Stimulated activated CD4-positive, alpha-beta T cell treated with anti-CD3 and anti-CD28 coated beads, TNF-alpha, amount 100 ng/mL, for 4 hours (primary cell): ENCODE results near the gene PEMT.

Source experiments
- DNase-seq, 3 experiments: peaks; one replicate each; pipeline ENCODE4 v3.0.0-alpha.2; 2020; ENCODE audit warnings: low read depth in 3 of 3

The PEMT gene

DNA sequence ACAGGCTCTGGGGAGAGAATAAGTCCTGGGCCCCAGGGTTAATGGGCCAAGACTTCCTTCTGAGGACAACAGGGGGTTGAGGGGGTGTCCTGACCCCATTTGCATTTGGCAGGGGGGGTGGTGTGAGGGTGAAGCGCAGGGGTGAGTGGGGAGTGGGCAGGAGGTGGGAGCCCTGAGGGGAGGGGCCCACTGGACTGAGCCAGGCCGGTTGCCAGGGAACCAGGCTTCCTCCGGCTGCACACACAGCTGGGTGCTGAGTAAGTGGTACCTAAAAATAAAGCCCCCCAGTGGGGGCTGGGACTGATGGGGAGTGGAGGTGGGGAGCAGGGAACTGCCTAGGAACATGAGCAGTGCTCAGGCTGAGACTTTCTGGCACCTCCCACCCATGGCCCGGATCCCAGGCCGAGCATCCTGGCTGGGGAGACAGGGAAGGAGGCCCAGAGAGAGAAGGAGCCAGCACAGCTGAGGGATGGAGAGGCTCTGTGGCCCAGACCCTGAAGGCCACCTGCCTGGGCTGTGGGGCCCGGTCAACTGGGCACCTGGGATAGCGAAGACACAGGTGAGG, 87.9 kb downstream of the PEMT start:
- DNase-seq: no peak

DNA sequence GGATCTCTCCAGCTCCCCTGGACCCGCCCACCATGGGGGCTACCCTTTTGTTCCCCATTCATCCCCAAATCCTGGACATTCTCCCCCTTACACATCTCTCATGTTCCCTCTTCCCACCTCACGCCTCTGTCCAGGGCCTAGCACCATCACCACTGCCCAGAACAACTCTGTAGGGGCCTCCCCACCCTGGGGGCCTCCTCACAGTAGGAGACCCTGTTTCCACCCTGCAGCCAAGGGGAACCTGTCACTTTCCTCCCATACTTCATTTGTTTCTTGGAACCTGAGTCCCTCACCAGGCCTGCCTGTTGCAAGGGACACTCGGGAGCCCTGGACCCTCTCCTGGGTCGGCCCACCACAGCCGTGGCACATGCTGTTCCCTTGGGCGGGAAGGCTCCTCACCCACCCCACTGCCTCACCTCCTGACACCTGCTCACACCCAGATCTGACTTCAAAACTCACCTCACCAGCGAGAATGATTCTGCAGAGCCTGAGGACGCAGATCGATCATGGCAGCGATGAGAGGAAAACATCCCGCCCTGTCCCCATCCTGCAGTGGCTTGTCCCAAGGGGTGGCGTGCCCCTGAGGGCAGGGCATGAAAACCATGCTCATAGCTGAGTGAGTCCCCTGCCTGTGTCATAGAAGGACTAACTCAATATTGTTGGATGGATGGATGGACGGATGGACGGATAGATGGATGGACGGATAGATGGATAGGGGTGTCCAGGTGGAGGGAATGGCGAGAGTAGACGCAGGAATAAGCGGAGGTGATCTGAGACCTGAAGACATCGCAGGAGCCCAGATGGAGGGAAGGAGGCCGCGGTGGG, 88.6 kb downstream of the PEMT start:
- DNase-seq: no peak

DNA sequence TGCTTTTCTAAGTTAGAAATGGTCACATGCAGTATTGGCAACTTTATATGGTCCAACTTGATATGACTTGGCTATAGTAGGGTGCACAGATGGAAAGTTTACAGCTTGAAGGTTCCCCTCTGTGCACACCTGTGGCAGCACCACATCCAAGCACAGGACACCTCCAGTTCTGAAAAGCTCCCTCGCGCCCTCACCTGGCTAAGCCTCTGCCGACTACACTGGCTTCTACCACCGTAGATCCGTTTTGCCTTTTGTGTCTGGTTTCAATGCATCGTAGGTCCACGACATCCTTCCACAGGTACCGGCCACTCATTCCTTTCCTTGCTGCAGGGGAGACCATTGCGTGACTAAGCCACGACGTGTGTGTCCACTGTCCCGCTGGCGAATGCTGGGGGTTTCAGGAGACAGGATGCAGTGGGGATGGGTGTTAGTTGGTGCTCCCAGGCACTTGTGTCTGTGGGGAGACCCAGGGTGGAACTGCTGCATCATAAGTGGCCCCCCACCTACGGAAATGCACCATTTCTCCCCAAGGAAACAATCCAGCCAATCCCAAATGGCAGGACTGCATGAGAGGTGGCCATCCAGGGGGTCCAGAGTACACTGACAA, 90.4 kb downstream of the PEMT start:
- DNase-seq: no peak

DNA sequence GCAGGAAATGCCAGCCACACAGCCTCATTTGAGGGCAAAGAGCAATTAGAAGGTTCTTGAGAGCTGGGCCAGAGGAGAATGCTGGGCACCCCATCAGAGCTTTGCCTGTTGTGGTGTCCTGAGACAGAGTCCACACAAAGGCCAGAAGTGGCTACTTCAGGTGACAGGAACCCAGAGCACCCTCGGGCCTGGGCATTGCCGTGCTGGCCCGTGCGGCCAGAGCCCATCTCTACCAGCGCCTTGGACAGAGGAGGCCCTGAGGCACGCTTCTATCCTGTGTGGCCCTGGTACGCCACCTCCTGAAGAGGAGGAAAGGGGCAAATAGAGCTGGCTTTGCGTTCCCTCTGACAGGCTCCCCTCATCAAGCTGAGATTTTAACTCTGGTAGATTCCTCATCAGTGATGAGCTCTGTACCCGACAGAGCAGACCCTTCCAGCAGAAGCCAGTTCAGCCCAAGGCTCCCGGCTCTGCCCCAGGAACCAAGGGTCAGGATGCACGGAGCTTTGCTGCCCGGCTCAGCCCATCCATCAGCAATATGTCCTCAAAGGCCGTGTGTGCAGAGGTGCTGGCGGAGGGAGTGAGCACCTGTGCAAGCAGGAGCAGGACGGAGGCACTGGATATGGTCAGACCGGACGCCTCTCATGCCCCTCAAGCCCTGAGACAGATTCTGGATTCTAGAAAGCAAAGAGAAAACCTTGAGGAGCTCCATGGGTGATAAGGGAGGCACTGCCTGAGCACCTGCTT, 91.9 kb downstream of the PEMT start:
- DNase-seq: no peak

DNA sequence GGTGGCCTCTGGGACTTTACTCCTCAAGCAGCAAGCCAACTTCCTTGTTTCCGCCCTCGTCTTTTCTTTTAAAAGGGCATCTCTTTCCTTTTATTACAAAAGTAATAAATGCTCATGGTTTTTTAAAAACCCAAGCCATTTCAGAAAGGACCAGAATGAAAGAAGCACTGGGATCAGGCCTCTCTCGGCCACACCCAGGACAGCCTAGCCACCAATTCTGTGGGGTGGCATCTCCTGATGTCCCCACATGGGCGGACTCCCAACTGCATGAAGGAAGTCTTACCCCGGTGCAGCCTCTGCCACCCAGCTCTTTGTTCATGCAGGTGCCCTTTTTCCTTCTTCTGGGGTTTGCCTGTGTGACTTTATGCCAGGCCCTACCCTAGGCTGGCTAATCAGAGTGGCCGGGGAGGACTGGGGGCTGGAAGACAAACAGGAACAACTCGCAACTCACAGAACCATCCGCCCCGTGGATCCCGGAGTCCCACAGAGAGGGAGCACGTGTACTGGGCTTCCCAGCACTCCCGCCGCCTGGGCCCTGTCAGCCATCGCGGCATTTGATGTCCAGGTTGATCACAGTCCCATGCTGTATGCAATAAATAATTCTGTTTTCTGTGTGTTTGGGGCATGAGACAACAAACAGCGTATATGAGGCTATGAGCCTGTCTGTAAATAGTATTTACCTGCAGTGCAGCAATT, 92.8 kb downstream of the PEMT start:
- no peak for DNase-seq

DNA sequence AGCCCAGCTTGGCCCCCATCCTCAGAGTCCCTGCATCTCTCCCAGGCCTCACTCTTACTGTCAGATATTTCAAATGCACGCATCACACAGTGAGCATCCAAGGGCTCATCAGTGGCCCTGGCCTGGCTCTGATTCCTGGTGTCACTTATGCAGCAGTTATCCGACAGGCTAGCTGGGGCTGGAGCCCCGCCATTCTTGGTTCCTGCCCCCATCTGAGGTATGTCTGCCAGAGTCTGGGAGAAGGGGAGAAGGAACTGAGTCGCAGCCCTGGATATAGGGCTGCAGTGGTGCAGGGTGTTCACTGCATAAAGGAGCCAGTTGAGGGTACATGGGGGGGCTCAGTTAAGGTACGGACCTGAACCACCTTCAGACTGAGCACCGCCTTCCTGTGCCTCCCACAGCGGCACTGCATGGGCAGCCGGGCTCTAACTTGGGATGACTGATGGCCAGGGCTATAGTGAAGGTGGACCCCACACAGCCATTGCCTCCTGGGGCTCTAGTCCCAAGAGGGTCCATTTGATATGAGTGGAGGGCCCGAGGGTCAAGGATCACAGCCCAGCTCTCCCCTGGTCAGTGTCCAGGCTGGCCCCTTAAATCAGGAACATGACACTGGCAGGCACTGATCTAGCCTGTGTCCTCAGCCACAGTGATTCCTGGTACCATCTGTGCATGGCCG, 93.5 kb downstream of the PEMT start:
- no peak for DNase-seq

DNA sequence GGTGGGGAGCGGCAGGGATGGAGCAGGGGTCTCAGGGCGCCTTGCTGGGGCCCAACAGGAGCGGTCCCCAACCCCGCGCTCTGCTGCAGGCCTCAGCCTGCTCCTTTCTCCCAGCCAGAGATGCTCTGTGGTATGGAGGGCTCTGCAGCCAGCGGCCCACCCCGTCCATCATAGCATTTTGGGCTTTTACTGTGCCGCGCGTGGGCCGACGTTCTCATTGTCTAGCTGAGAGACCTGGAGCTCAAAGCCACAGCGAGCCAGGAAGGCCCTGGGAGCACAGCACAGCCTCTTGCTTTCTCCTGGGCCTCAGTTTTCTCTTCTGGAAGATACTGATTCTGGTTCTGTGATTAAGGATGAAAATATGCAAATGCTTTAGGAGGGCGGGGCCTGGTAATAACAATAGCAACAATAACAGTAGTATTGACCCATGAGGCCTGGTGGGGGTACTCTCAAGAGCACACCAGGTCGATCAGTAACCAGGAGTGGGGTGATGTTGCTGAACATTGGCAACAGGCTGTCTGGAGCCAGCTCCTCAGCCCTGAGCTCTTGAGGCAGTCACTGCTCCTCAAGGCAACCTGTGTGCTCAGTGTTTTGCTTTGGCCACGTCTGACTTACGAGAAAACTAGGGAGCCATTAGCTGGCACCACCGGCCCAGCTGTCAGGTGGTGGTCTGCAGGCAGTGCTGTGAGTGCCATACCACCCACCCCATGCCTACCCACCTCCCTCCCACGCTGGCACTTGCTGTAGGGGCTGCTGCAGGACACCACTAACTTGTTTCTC, 94.3 kb downstream of the PEMT start:
- no peak for DNase-seq

DNA sequence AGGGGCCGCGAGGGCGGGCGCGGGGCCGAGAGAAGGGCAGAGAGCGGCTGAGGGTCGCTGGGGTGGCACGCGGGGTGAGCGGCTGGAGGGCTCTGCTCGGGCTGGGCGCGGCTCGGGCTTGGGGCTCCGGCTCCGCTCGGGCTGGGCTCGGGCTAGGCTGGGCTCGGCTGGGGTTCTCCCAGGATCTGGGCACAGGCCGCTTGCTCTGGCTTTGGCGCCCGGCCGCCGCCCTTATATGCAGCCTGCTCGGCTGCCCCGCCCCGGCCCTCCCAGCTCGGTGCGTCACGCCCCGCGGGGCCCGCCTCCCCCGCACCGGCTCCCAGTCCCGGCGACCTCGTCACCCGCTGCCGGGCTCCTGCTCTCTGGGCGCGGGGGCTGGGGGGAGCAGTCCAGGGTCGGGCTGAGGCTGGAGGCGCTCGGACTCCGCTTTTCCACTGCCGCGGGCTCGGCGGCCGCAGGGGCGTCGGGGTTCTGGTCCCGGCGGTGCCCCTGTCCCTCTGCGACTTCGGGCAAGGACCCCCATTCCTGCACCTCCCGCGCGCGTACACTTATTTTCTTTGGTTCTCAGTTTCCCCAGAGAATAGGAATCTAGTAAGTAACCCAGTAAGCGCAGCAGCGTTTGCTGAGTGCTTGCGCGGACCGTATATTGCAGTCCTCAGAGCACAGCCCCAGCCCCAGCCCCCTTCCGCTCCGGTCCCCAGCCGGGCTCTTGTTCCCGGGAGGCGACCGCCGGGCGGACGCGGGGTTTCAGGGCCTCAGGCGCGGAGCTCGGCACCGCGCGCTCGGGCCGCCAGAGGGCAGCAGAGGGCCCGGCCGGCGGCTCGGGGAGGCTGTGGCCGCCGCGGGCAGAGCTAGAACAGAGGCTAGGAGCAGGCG, 95.1 kb downstream of the PEMT start, which contains the start of gene RASD1:
Gene RASD1 (minus strand): TSS at position 207 of the 876 bp plus-strand sequence. CDS start 214 bp downstream, outside the sequence.
- DNase-seq: peak; percentile 66 to 75 (median 70)

DNA sequence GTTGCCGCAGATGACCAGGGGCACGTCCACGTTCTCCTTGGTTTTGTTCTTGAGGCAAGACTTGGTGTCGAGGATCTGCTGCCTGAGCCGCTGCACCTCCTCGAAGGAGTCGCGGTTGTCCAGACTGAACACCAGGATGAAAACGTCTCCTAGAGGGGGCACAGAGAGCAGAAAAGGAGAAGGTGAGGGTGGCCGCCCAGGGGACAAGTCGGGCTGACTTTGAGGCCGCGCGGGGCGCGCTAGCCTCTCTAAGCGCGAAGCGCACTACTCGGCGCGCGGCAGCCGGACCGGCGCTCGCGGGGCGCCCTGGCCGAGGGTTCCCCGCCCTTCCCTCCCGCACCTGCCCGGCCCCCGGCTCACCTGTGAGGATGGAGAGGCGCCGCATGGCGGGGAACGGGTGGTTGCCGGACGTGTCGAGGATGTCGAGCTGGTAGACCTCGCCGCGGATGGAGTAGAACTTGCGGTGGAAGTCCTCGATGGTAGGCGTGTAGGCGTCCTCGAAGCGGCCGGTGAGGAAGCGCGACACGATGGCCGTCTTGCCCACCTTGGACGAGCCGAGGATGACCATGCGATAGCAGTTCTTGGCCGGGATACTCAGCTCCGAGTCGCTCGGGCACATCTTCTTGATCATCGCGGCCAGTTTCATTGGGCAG, 95.8 kb downstream of the PEMT start:
- DNase-seq: peak in 1 of 3 experiments; percentile 13

DNA sequence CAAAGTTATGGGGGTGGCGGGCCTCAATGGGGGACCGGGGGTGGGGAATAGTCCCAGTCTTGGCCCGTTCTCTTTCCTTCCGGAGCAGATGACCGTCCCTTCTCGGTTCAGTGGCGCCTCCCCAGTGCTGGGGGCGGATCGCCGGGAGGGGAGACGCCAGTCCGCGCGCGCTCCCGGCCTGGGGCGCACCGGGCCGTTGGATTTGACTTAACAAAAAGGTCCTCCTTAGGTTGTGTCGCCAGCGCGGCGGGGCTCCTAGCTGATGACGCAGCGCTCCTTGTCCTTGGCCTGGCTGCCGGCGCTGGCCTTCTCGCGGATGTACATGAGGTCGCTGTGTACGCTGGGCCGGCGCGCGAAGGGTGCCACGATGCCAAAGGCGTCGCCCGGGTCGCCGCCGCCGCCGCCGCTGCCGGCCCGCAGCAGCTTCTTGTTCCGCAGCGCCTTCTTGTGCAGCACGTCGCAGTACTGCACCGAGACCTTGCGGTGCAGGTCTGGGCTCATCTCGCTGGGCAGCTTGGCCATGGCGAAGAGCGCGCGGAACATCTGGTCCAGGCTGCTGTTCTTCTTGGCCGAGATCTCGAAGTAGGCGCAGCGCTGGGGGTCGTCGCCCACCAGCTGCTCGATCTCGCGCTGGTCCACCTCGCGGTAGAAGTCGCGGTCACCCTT, 96.5 kb downstream of the PEMT start:
- no peak for DNase-seq

DNA sequence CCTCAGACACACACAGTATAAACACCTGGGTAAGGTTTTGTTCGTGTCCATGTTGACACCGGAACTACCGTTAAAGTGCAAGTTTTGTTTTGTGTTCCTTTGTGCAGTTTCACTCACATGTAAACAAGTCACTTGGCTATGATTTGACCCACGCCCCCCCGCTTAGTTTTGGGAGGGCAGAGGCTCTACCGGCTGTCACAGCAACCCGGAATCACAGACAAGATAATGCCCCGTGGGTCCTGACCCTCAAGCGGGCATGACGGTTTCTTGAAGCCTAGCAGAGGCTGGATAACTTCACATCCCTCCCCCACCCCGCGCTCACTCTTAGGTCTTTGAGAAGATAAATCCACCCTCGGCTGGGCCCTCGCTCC, 97.0 kb downstream of the PEMT start:
- no peak for DNase-seq

DNA sequence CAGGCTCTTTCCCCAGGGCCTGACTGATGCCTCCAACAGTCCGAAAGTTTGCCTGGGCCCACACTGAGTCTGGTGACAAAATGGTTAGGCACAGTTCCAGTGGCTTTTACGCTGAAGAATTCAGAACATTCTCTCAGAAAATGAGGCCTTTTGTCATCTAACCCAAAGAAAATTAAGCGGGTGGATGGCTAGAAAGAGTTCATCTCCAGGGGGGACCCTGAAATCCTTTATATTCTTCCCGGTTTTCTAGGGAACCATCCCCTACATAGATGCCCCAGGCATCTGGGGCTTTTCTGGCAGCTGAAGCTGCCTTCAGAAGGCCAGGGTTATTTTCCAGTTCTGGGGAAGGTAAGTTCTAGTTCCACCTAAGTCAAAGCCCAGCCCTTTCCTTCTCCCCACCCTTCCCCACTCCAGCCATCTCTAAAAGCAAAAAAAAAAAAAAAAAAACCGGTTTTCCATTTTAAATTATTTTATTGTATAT, 97.5 kb downstream of the PEMT start:
- DNase-seq: no peak

DNA sequence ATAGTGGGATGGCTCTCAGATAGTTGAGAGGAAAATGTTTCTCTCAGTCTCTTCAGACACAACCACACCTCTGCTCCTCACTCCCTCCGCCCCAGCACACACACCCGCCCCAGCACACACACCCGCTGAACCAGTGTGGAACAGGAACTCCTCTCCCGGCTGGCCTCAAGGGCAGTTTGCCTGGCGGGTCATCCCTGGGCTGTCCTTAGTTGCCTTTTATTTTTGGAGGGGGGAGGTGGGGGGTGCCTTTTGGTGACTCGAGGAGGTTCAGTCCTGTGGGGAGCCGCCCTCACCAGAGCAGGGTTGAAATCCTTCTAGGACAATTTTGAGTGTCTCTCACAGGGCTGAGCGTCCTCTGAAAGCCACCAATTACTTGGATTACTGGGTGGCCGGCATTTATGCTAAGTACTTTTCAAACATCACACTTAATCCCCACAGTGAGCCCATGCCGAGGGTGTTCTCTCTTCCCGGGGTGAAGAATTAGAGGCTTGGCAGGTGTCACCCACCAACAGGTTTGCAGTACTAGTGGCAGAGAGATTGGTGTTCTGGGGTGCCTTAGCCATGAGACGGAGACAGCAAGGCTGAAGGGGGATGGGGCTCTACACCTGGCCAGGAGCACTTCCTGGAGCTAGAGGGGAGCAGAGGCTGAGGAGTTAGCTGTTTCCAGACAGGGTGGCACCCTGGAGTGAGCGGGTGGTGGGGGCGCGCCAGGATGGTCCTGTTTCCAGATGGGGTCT, 98.1 kb downstream of the PEMT start:
- DNase-seq: no peak

DNA sequence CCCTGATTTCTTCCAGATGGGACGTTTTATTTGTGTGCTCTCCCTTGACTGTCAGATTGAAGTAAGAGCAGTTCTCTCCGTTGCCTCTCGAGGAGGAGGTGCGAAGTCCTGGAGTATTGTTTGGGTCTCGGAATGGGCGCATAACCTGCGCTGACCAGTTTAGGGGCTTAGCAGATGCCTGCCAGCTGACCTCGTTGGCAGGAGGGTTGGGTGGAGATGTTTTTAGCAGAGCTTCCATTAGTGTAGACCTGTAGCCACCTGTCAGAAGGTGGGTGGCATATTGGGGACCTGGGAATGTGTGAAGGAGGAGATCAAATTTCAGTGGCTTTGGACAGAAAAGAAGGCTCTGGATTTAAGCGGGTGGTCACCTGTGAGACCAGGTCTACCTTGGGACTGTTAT, 98.9 kb downstream of the PEMT start:
- DNase-seq: no peak

DNA sequence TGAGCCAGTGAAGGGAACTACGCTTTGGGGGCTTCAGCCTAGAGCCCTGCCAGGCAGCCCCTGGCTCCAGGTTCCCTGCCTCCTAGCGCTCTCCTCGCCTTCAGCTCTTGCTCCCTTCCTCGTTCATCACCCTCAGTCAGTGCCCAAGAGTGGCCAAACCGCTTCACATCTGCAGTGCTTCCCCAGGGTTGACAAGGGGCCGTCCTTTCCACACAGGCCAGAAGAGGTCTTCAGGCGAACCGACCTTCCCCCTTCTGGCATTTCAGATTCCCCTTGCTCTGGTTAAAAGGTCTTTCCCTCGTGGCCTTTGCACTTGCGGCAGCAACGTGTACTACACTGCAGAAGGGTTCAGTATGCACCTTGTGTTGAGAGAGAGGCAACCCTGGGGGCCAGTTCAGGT, 99.4 kb downstream of the PEMT start:
- DNase-seq: no peak

DNA sequence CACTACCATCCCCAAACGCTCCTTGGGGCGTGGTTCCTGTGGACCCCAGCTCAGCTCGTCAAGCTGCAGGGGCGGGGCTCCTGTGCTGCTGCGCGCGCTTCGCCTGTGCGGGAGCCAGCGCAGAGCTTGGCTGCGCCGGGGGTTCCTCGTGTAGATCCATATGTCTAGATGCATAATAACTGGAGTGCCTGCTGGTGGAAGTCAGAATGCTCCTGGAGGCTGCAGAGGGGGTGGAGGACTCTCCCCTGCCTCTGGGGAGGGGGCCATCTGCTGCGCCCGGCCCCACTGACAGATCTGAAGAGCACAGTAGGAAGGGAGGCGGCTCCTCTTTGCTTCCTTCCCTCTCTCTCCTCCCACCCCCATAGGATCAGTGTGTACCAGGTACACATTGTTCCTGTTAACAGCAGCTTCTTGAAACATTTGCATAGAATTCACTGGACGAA, 99.9 kb downstream of the PEMT start:
- no peak for DNase-seq

DNA sequence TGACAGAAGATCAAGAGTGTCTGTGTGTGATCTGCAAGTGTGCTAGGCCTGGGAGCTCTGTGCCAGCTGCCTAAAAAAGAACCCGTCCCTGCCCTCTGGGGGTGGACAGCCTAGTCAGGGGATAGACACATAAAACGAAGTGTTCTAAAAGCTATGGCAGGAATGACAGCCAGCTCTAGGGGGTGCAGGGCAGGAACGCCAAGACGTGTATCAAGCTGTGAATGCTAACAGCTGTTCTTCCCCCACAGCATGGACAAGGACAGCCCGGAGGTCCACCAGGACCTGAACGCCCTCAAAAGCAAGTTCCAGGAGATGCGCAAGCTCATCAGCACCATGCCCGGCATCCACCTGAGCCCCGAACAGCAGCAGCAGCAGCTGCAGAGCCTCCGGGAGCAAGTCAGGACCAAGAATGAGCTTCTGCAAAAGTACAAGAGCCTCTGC, 100.5 kb downstream of the PEMT start:
- DNase-seq: no peak
